GM18909 (cell line): ENCODE data around the gene OR2C1.

Experiments used
- ATAC-seq: cut with Tn5 transposase; IDR thresholded peaks from one replicate; pipeline ENCODE4 v1.9.1; 2021; ENCODE audit warnings: mild to moderate bottlenecking; ENCODE audit not compliant: unreplicated experiment, poor library complexity

The OR2C1 gene

DNA sequence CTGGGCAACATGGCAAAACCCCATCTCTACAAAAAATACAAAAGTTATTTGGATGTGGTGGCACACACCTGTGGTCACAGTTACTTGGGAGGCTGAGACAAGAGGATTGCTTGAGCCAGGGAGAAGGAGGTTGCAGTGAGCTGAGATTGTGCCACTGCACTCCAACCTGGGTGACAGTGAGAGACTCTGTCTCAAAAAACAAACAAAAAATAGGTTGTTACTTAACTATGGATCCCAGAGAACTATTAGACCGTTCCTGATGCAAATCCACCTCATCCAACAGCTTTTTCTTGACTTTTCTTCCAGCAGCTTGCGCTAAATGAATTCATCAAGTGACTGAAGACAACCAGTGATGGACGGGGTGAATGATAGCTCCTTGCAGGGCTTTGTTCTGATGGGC, at the start of gene OR2C1:
TSS of gene OR2C1 (plus strand) at position 301 of the 400 bp plus-strand sequence. CDS start at position 353, 52 bp downstream.
- no peak for ATAC-seq

DNA sequence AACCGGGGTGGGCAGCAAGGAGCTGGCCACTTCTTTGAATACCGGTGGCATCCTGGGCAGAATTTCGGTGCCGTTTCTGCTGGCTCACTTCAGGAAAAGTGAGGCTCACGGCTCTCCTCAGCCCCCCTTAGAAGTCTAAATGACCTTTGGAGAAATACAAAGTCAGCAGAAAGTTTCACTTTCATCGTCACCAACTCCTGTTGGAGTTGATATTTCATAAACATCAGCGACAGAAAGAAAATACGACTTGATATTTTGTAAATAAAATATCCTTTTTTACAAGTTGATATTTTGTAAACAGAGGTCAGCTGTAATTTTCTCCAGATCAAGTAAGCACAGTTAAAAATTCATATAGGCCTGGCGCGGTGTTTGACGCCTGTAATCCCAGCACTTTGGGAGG, 49.6 kb upstream of the OR2C1 start:
- no peak for ATAC-seq

DNA sequence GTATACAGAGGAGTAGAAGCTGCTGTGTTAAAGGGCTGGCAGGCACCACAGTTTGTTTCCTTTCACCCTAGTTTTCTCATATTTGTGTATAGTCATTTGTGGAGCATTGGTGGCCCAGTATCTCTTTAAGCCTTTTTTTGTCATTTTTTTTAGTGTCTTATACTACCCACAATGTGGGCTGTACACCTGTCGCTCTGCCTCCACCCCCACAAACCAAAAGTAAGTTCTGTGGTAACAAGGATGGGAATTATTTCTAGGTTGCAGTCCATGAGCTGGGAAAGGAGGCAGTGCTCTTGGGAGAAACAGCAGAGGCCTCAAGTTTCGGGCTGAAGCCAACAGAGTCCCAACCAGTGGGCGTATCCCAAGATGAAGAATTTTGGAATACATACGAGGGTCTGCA, 44.2 kb upstream of the OR2C1 start:
- no peak for ATAC-seq

DNA sequence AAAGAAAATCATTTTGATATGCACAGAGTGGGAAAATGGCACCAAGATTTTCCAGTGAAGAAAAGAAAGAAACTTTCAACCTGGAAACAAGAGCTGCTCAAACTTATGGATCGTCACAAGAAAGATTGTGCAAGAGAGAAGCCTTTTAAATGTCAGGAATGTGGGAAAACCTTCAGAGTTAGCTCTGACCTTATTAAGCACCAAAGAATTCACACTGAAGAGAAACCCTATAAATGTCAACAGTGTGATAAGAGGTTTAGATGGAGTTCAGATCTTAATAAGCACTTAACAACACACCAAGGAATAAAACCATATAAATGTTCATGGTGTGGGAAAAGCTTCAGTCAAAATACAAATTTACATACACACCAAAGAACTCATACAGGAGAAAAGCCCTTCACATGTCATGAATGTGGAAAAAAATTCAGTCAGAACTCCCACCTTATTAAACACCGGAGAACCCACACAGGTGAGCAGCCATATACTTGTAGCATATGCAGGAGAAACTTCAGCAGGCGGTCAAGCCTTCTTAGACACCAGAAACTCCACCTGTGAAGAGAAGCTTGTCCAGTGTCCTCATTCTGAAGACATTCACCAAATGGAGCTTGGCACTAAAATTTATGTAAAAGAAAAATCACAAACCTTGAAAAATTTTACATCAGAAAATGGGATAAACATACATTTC, 38.2 kb upstream of the OR2C1 start:
- no peak for ATAC-seq

DNA sequence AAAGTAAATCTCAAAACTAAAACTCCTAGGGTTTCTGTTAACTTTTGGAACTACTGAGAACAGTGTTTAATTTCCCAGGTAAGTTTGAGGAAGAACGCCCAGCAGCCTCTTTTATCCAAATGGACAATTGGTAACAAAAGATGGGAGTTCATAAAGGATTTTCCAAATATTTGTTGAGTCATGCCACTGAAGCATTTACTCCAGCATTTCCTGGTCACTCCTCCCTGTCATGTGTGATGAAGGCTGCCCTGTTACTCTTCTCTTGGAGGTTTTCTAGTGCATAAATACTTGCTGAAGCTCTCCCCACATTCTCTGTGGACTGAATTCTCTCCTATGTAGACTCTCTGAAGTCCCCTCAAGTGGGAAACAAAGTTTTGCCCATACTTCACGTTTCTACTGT, 33.9 kb upstream of the OR2C1 start:
- no peak for ATAC-seq

DNA sequence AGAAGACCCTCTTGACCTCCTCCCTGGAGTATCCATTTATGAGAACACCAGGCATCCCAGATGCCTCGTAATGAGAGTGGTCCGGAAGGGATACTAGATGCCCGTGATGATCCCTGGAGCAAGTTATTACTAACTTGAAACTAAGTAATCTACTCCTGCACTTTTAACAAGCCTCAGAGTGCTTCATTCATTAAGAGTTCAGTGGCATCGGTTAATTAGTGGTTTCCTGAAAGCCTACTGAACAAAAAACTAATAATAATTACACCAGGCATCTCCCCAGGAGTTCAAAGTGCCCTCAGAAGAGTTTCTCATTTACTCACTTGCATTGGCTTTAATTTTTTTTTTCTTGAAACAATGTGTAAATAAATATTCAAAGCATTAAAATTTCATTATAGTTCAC, 28.2 kb upstream of the OR2C1 start:
- ATAC-seq: no peak

DNA sequence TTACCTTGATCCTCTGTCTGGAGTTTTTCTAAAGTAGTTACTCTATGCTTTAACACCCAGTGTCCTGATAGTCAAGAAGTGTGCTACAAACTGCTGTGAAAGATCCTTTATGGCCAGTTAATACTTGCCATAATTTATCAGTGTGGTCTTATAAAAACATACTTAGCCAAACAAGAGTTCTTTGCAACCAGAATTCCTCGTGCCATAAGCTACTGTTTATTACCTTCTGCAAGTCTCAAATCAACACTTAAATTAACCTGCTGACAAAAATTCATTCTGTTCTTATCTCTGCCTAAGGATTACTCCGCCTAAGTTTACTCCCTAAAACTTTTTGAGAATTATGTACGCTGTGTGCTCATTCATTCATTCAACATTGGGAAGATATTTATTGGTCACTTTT, 27.6 kb upstream of the OR2C1 start:
- no peak for ATAC-seq

DNA sequence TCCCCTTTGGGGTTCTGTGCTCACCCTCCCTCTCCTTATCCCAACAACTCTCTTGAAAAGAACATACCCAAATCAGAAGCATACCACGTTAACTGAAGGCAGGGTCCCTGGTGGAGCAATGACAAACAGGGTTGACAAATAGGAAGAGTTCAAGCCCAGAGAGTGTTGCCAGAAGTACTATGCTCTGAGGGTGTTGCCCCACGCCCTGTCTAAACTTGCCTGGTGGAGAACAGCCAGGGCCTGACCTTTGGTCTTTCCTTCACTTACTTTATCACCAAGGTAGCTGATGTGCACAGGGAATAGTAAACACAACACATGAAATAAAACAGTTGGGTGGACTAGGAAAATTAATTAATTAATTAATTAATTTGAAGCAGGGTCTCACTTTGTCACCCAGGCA, 27.0 kb upstream of the OR2C1 start:
- no peak for ATAC-seq

DNA sequence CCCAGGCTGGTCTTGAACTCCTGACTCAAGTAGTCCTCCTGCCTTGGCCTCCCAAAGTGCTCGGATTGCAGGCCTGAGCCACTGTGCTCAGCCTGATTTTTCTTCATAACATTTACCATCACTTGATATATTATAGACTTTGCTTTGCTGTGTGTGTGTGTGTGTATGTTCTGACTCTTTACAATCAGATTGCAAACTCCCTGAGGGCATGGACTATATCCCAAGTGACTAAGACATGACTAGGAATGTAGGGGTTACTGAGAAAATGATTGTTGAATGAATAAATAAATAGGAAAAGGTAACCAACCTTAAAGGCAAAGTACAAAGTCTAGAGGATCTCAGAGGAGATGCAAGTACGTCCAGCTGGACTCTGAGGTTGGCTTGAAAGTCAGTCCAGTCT, 9.6 kb upstream of the OR2C1 start:
- no peak for ATAC-seq

DNA sequence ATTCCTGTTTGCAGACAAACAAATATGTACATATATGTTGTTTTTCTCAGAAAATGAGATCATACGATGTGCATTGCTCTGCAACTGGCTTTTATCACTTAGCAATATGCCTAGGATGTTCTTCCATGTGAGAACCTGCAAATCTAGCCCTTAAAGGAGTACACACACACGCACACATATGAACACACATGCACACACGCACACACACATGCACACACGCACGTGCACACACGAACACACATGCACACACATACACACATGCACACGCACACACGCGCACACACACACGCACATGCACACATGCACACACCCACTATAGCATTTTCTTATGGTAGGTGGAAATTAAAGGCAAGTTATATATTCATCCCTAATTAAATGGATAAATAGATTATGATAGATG, 8.1 kb upstream of the OR2C1 start:
- ATAC-seq: no peak

DNA sequence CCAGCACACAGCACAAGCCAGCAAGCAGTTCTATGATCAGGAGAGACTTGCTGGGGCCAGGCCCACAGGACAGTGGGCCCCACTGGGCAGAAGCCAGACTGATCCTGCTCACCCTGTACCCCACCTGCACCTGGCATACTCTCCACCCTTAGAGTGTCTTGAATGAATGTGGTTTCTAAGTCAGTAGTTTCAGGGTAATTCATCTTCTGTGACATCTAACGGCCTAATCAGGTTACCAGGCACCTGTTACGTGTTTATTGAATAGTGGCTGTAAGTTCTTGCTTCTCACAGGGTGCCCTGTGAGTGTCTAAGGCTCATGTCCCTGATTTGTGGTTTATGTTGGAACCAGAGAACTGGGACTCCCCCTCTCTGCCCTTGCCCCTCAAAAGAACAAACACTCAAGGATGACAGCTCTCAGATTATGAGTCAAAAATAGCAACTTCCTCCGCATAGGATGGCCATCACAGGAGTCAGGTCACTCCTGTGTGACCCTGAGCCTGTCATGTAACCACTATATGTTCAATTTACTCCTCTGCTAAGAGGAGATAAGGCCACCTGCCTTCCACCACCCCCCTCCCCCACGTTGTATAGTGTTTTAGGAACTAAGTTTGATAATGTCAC, 7.0 kb upstream of the OR2C1 start:
- no peak for ATAC-seq

DNA sequence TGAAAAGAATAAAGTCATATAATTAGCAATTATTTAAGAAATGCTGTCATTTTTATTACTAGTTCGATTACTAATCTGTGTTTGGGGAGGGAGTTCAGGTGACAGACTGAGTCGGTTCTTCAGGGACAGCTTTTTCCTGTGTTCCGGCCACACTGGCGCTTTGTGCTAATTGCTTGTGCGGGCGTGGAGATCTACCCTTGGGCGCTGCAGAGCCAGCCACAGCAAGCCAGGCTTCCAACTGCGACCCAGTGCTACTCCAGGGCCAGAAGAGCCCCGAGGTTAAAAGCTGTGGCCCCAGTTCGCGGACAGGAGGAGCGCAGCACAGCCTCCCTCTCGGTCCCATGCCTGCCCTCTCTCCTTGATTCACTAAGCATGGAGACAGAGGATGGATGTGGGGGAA, 6.5 kb upstream of the OR2C1 start:
- ATAC-seq: no peak

DNA sequence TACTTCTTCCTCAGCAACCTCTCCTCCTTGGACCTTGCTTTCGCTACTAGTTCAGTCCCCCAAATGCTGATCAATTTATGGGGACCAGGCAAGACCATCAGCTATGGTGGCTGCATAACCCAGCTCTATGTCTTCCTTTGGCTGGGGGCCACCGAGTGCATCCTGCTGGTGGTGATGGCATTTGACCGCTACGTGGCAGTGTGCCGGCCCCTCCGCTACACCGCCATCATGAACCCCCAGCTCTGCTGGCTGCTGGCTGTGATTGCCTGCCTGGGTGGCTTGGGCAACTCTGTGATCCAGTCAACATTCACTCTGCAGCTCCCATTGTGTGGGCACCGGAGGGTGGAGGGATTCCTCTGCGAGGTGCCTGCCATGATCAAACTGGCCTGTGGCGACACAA, 429 bp downstream of the OR2C1 start:
- no peak for ATAC-seq

DNA sequence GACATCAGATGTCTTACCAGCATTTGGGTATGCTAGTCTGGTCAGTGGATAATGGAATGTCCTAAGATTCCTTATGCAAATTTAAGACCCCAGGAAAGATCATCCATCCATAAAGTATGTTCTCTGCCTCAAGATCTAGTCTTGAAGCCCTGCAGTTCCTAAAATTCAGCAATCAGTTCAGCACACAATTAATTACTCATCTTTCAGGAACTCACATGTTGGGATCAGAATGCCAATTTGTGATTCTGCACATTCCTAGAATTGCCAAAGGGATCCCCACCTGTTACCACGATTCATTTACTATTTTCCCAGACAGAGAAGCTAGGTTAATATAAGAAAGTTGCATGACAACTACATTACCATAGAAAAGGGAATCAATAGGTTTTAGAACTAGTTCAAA, 3.2 kb downstream of the OR2C1 start:
- ATAC-seq: no peak

DNA sequence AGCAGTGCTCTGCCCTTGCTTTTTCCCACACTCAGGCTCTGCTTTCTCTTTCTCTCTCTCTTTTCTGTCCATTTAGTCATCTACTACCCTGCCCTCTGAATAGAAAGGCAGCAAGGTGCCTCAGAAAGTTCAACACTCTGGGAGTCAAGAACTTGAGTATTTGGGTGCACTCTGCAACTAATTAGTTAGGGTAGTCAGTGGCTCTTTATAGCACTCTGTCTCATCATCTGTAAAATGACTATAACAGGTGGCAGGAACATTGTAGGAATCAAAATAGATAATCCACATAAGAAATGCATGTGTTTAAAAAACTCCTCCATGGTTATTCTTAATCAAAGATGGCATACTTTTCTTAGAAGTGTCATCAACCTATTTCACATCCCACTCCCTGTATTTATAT, 7.2 kb downstream of the OR2C1 start:
- ATAC-seq: no peak

DNA sequence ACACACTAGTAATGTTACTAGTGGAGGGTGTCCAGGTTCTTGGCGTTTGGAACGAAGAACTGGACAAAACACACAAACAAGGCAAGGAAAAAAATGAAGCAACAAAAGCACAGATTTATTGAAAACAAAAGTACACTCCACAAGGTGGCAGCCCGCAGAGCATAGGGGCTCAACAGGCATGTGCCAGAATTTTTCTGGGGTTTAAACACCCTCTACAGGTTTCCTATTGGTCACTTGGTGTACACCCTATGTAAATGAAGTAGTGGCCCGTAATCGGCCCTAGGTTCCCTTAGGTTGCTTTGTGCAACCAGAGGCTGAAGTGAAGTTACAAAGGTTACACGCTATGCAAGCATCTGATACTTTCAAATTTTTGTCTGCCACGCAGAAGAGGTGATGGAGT, 8.1 kb downstream of the OR2C1 start:
- no peak for ATAC-seq

DNA sequence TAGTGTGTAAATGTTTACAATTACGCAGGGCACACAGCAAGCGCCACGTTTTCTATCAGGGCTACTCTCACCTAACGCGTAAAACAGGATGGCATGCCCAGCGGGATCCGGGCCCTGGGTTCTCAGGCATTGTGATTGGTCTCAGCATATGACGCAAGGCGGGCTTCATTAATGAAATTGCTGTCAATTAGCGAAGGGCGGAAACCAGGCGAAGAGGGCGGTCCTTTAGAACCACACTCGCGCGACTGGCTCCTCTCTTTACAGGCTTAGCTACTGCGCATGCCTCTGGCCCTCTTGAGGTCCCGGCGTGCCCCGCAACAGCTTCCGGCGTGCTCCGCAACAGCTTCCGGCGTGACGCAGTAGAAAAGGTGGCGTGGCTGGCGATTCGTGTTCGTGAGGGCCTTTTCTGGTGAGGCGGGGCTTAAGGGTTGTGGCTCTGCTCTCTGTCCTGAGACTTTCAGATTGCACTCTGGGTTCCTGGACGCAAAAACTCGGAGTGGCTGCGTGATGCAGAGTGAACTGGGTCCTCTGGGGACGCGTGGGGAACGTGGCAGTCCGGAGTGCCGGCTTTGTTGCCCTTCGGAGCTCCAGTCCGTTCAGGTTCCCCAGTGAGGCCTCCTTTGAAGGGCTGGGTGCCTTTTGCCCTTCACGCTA, 9.2 kb downstream of the OR2C1 start:
- peak; percentile 70 for ATAC-seq

DNA sequence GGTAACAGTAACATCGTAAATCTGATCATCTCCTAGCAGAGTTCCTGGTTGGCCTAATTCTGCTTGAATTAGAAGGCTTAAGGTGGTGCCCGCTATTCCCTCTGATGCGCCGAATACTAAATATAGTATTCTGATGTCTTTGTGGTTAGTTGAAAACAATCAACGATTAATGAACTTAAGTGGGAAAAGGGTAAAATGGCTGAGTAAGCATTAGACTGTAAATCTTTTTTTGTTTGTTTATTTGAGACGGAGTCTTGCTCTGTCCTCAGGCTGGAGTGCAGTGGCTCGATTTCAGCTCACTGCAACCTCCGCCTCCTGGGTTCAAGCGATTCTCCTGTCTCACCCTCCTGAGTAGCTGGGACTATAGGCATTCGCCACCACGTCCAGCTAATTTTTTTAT, 13.4 kb downstream of the OR2C1 start:
- no peak for ATAC-seq

DNA sequence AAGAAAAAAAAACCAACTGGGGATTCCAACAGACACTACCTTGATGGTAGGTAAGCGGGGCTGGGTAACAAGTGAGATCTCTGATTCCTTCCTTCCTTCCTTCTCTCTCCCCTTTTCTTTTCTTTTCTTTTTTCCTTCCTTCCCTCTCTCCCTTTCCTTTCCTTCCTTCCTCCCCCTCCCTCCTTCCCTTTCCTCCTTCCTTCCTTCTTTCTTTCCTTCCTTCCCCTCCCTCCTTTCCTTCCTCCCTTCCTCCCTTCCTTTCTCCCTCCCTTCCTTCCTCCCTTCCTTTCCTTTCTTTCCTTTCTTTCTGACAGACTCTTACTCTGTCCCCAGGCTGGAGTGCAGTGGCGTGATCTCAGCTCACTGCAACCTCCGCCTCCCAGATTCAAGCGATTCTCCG, 20.0 kb downstream of the OR2C1 start:
- no peak for ATAC-seq

DNA sequence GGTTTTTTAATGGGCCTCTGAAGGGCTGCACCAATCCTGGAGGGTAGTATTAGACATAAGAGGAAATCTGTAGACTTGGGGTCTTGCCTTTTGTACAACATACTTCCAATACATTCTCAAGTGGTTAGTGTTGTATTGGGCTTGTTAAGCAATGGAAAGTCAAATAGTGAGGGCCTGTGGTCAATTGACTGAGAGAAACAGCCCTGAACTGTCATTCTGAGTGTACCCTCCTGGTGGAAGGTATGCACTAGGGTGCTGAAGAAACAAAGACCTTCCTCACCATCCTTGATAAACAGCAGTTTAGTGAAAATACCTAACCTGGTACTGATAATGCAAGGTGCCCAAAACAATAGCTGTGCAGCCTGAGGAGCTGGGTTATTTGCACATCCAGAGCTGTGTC, 22.2 kb downstream of the OR2C1 start:
- ATAC-seq: no peak

DNA sequence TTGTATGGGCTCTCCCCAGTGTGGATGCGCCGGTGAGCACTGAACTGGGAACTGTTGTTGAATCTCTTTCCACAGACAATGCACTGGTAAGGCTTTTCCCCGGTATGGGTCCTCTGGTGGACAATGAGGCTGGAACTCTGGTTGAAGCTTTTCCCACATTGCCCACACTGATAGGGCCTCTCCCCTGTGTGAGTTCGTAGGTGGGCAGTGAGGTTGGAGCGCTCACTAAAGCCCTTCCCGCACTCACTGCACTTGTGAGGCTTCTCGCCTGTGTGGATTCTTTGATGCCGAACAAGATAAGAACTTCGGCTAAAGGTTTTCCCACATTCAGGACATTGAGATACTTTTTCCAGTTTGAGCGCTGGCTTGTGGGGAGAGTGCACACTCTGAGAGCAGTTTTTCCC, 27.4 kb downstream of the OR2C1 start:
- no peak for ATAC-seq

DNA sequence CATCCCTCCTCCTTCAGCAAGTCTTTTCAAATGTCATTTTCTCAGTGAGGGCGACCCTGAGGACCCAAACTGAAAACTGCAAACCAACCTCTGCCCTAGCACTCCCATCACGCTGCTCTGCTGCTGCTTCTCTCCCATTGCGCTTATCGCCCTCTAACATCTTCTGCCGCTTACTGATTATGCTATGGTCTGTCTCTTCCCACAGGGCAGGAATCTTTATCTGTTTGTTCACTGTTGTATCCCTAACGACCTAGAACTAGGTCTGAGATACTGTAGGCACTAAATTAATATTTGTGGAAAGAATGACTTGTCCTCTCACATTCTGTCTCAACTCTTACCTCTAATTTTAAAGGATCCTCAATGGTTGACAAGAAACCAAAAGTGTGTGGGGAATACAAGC, 32.6 kb downstream of the OR2C1 start:
- ATAC-seq: no peak
